Measurements from ENCODE around the gene DPF3. TPM values are rescaled to one million over a fixed set of nuclear protein-coding genes. Genes with fewer than 3 reads are reported as not detected.
A peak's percentile ranks its signal among the peaks of the same experiment; 100 is the strongest.

The DPF3 gene
- total and polyA plus RNA-seq, 2 of the 13 experiments (the other 11 are each of a cell fraction or from before 2014, with no cell fraction given): 0.09 to 0.60 TPM

GRCh38 chr14:72649603-72650227 lies 244.2 kb downstream of the DPF3 start:
- Histone ChIP-seq H3K36me3 (replicated peaks in 1 of 2; ENCODE audit: control insufficient read depth in 1 of 2, insufficient read depth in 2 of 2, low read length in 2 of 2) (no peaks in the 10 kb centered on the region), H2AFZ (ENCODE audit: low read length) (no peak overlapping the region), H3K4me3 (replicated peaks in 1 of 3; ENCODE audit: insufficient read depth in 1 of 3, low read depth in 2 of 3, low read length in 3 of 3) (no peak overlapping the region), H3K79me2 (ENCODE audit: insufficient read depth, low read length) (no peaks in the 10 kb centered on the region), H3K27ac (ENCODE audit: extremely low read length, insufficient read depth, low read length) (no peak overlapping the region), H3K9ac (ENCODE audit: insufficient read depth, low read depth, low read length) (no peak overlapping the region), H3K4me2 (ENCODE audit: low read depth, low read length) (no peak overlapping the region), H4K20me1 (ENCODE audit: insufficient read depth, low read length) (no peaks in the 10 kb centered on the region), H3K9me3 (ENCODE audit: low read length) (no peaks in the 10 kb centered on the region), H3K27me3 (ENCODE audit: control insufficient read depth in 1 of 2, insufficient read depth in 2 of 2, low read length in 2 of 2) (peaks cover 3 to 6% of the 10 kb centered on the region in 2 experiments; a peak in 1 of 5 replicates), H3K4me1 (ENCODE audit: insufficient read depth, low read length) (peaks cover 21% of the 10 kb centered on the region)
- no peak for TF ChIP-seq ZNF660 (CRISPR knock-in tag; IDR thresholded peaks at IDR 0.05; ENCODE audit: borderline replicate concordance, low read depth)
- no peak for TF ChIP-seq POGK (CRISPR knock-in tag; conservative IDR thresholded peaks at IDR 0.05)
- TF ChIP-seq ZNF503 (CRISPR knock-in tag; IDR thresholded peaks at IDR 0.05): no peak
- TF ChIP-seq ZNF772 (CRISPR knock-in tag; IDR thresholded peaks at IDR 0.05): no peak
- no peak for TF ChIP-seq RBFOX2 (IDR thresholded peaks at IDR 0.05; ENCODE audit: low read depth, low read length)
- no peak for TF ChIP-seq MED13 (CRISPR knock-in tag; IDR thresholded peaks at IDR 0.05)
- TF ChIP-seq POLR2G (IDR thresholded peaks at IDR 0.05; ENCODE audit: low read depth, low read length): no peak
- BruUV-seq (replicated peaks): no TSS peak
- CTCF ChIA-PET (ENCODE audit: low intra/inter-chr PET ratio, low total read pairs): no interaction called here
- ATAC-seq (peak; percentile 58; the same call in 2 of the 3 replicates), DNase-seq (ENCODE audit: low spot score) (no peak), FAIRE-seq (no peak)
- POLR2A ChIA-PET: no interaction called here
- intact Hi-C loops (cut with micrococcal nuclease; ENCODE audit: unreplicated experiment) (no loop called here), in situ Hi-C loops (cut with HindIII; ENCODE audit: extremely low pct_ligation_motif_present, low pct_unique_long_range_greater_than_20kb) (no loop called here)
- 36% methylated on average over 8 of the region's 10 CpGs for WGBS (ENCODE audit: low lambda C conversion rate)
